GM18951 (cell line): ENCODE results near the gene PPM1F.

Source experiments
- POLR2A ChIP-seq: IDR thresholded peaks from 4 replicates; pipeline ENCODE4 v1.6.1; 2011; ENCODE audit warnings: mild to moderate bottlenecking; ENCODE audit not compliant: insufficient read length, insufficient read depth; ENCODE audit errors: extremely low read depth
- in situ Hi-C: fragments of 300-500 bp; cut with MboI; formaldehyde crosslinking; loops from one replicate; pipeline ENCODE4 v1.12.0; 2022; ENCODE audit warnings: low sequenced_read_pairs, mixed read lengths, inconsistent platforms; ENCODE audit not compliant: unreplicated experiment

PPM1F gene, protein sequence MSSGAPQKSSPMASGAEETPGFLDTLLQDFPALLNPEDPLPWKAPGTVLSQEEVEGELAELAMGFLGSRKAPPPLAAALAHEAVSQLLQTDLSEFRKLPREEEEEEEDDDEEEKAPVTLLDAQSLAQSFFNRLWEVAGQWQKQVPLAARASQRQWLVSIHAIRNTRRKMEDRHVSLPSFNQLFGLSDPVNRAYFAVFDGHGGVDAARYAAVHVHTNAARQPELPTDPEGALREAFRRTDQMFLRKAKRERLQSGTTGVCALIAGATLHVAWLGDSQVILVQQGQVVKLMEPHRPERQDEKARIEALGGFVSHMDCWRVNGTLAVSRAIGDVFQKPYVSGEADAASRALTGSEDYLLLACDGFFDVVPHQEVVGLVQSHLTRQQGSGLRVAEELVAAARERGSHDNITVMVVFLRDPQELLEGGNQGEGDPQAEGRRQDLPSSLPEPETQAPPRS

GRCh38 chr22:21952586-21953571, at the start of gene PPM1F:
PPM1F (minus strand) TSS chr22:21952848; CDS start chr22:21946048, 6,800 bp downstream.
- in situ Hi-C loops, result no loop called here
- peak; percentile 61 for TF ChIP-seq POLR2A

- in situ Hi-C loops, result no loop called here
Measured at GRCh38 chr22:22001664-22002525, 49.2 kb upstream of the PPM1F start.

DNA sequence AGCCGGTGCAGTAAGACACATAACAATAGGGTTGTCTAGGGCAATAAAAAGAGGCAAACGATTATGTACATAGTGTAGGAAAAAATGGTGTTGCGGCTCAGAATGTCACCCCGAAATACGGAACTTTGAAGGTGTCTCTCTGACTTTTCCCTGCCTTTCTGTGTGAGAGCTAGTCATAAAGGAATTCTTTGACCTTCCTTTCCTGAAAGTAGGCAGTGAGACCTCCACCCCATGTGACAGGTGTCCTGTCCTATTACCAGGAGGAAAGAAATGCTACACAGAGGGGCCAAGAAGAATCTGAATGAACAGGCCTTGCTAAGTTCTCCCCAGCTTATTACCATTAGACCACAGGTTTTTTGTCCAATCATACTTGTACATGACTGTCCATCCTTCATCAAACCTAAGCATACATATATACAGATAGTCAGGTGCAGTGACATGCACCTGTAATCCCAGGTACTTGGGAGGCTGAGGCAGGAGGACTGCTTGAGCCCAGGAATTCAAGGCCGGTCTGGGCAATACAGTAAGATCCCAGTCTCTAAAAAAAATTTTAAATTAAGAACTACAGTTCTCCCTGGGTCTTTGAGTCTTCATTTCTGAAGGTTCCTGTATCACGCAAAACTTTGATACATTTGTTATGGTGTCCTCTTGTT, 46.1 kb upstream of the PPM1F start:
- no peak for TF ChIP-seq POLR2A
- in situ Hi-C loops, result no loop called here

More at GRCh38 chr22:22001664-22002525, 49.2 kb upstream of the PPM1F start:
- no peak for TF ChIP-seq POLR2A

GRCh38 chr22:21996175-21996720, 43.6 kb upstream of the PPM1F start:
- in situ Hi-C loops, result no loop called here
- TF ChIP-seq POLR2A, result no peak

DNA sequence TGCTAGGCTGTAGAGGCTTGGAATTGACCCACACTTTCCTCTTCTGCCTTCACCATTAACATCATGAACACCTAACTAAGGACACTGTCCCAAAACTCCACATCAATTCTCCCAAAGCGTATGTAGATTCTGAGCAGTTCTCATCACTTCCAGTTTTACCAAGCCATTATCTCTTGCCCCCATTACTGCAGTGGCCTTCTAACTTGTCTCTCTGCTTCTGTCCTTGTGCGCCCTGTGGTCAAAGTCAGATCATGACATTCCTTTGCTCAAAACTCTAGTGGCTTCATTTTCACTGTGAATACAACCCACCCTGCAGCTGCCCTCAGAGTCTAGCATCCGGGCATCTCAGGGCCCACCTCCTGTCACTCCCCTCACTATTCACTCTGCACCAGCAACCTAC, 43.0 kb upstream of the PPM1F start:
- no peak for TF ChIP-seq POLR2A
- in situ Hi-C loops, result no loop called here

DNA sequence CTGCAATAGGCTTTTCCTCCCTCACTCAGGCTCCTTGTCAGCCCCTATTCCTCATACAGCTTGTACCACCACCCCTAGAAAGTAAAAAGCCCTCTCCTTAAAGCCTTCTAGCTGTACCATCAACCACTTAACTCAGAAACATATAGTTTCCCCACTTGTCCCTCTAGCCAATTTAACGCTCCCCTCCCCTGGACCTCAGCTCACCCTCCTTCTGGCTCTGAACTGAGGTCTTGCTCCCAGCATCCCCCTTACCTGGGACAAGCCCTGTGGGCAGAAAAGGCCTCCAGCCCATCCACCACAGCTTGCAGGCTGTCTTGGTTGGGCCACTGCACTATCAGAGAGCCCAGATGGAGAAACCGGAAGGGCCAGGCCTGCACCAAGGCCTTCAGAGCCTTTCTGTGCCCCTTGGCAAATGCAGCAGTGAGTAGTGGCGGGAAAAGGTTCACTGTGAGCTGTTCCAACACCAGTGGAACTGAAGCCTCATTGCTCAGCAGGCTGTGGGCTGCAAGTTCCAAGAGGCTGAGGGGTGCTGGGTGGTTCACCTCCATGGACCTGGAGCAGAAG, 42.3 kb upstream of the PPM1F start:
- TF ChIP-seq POLR2A, result no peak
- in situ Hi-C loops, result no loop called here

- in situ Hi-C loops, result no loop called here
- TF ChIP-seq POLR2A, result no peak
Measured at GRCh38 chr22:21992593-21993237, 40.1 kb upstream of the PPM1F start.

DNA sequence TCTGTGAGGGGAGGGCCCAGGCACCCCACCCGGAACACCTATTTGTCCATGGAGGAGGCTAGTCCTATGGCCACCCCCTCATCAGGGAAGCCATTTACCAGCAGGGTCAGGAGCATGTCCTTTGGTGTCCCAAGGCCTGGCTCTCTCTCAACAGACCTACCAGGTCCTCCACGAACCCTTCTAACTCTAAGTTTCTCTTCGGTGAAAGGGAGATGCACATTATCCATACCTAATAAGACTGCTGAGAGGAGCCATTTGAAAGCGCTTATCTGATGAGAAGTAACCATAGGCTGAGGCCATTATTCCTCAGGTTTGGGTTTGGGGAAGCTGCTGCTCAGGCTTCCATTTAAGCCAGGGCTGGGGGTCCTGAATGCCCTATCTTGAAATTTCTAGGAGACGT, 39.1 kb upstream of the PPM1F start:
- TF ChIP-seq POLR2A, result no peak
- in situ Hi-C loops, result no loop called here

- in situ Hi-C loops, result no loop called here
- TF ChIP-seq POLR2A, result no peak
Measured at GRCh38 chr22:21991304-21991596, 38.6 kb upstream of the PPM1F start.

DNA sequence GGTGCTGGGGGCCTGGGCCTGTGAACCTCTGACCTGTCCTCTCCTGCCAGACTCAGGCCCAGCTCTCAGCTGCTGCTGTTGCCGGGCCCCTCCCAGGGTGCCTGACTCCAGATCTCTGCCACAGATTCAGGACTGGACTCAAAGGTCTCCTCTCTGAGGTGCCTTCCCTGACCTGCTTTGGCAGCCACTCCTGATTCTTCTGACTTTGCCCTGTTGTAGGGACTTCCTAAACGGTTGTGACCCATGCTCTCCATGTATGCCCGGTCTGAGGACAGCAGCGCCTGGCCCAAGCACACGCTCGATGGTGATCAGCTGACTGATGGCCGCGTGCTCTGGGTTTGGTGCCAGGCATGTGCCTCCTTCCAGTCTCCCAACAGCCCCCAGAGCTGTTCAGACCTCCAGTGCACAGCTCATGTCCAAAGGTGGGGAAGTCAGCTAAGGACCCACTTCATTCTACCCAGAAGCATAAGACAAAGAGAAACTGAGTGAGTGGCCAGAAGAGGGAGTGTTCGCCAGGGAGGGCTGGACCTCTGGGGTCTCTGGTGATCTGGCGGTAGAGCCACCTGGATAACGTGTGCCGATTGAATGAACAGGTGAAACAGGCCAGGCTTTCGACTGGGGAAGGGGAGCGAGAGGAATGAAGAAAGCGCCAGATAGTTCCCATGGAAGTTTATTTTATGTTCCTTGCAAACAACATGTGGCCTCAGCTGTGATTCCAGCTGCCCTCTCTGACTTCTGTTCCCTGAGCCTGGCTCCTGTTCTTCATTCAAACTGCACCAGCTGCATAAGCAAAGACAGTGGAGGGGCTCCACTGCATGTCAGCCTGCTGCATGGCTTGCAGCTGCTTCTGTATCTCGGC, 38.0 kb upstream of the PPM1F start:
- TF ChIP-seq POLR2A, result no peak
- in situ Hi-C loops, result no loop called here
